Loucy (cell line): Measurements from ENCODE around the gene ZP3.

Experiments
- CTCF ChIP-seq: fragments of 200-600 bp; sonication (generic); conservative IDR thresholded peaks from 2 replicates; pipeline ENCODE4 v1.5.1; 2014; ENCODE audit warnings: mild to moderate bottlenecking, antibody characterized with exemption, low read length
- EZH2phosphoT487 ChIP-seq: fragments of 200-600 bp; IDR thresholded peaks from 2 replicates; pipeline ENCODE4 v1.6.1; 2018; ENCODE audit warnings: antibody characterized with exemption, mild to moderate bottlenecking, moderate library complexity, borderline replicate concordance

GRCh38 chr7:76411626-76412025, 13.1 kb upstream of the ZP3 start:
- TF ChIP-seq CTCF (no peak), EZH2phosphoT487 (no peak)
